ENCODE results near the gene PRCC.

PRCC gene

DNA sequence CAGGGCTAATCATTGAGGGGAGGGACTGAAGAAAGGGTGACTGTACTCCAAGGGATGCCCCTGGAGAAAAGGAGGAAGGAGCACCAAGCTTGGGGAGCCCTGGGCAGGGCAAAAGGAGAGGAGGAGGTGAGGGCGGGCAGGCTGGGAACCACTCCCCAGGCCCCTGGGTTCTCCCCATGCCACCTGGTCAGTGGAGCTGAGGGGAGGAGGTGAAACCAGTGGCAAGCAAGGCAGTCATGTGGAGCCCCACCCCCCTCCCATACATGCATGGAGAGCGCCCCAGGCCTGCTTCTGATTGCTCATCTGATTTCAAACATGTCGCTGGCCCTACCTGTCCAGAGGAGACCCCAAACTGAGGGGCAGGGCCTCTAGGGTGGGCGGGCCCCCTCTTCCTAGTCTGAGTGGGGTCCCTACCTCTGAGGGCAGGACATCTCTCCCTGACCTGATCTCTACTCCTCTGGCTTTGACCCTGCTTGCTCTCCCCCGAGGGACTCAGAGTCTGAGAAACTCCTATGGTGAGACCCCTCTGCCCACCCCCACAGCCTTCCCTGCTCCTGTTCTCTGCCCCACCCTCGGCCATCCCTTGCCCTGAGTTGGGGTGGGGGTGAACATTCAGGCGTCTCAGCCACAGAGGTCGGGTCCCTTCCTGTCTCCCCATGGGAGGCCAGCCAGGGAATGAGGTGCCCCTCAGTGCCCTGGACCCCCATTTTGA is 73.0 kb downstream of the PRCC start:
- TF ChIP-seq, protein P1, sequence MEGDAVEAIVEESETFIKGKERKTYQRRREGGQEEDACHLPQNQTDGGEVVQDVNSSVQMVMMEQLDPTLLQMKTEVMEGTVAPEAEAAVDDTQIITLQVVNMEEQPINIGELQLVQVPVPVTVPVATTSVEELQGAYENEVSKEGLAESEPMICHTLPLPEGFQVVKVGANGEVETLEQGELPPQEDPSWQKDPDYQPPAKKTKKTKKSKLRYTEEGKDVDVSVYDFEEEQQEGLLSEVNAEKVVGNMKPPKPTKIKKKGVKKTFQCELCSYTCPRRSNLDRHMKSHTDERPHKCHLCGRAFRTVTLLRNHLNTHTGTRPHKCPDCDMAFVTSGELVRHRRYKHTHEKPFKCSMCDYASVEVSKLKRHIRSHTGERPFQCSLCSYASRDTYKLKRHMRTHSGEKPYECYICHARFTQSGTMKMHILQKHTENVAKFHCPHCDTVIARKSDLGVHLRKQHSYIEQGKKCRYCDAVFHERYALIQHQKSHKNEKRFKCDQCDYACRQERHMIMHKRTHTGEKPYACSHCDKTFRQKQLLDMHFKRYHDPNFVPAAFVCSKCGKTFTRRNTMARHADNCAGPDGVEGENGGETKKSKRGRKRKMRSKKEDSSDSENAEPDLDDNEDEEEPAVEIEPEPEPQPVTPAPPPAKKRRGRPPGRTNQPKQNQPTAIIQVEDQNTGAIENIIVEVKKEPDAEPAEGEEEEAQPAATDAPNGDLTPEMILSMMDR (IDR thresholded peaks at IDR 0.05; ENCODE audit: insufficient read depth, missing control alignments): no peak
- DNase-seq (ENCODE audit: insufficient read length, low spot score) (no peak), FAIRE-seq (no peak)

GRCh38 chr1:156840898-156841279 is 73.6 kb downstream of the PRCC start:
- TF ChIP-seq, protein P1 (IDR thresholded peaks at IDR 0.05; ENCODE audit: insufficient read depth, missing control alignments): no peak
- FAIRE-seq: no peak
- no peak for DNase-seq (ENCODE audit: insufficient read length, low spot score)

DNA sequence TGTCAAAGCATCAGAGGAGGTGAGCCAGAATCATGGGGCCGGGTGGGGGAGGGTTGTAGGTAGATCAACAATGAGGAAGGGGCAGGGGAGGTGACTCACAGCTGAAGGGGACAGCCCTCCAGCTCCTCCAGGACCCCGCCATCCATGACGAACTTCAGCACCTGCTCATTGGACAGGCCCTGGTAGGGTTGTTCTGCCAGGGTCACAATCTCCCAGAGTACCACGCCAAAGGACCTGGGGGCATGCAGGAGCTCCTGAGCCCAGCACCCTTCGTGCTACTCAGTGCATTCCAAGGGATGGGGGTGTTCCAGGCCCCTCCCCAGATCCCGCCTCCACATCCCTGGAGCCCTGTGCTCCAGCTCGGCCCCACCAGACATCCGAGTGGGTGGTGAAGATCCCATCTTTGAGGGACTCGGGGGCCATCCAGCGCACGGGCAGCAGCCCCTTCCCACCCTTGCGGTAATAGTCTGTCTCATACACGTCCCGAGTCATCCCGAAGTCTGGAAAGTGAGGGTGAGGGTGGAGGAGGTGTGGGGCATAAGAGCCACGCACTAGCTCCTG is 74.0 kb downstream of the PRCC start:
- FAIRE-seq: no peak
- no peak for DNase-seq (ENCODE audit: insufficient read length, low spot score)
- TF ChIP-seq, protein P1 (IDR thresholded peaks at IDR 0.05; ENCODE audit: insufficient read depth, missing control alignments): no peak

GRCh38 chr1:156842618-156843300 is 75.4 kb downstream of the PRCC start:
- TF ChIP-seq, protein P1 (IDR thresholded peaks at IDR 0.05; ENCODE audit: insufficient read depth, missing control alignments): no peak
- no peak for FAIRE-seq
- no peak for DNase-seq (ENCODE audit: insufficient read length, low spot score)

DNA sequence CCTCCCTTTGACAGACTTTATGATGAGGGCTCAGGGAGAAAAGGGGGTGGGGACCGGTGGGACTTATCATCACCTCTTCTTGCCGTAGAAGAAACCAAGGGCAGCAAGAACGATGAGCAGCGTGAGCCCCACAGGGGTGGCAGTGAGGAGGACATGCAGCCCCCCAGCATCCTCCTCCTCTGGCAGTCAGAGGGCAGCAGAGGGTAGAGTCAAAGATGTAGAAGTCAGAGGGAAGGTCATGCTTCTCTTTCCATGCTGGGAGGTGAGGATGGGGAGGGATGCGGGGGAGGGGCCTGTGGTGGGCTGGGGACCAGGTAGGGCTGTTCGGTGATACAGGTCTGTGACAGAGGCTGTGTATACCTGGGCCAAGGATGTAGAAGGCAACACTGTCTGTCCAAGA is 76.8 kb downstream of the PRCC start:
- FAIRE-seq: no peak
- TF ChIP-seq, protein P1 (IDR thresholded peaks at IDR 0.05; ENCODE audit: insufficient read depth, missing control alignments): no peak

DNA sequence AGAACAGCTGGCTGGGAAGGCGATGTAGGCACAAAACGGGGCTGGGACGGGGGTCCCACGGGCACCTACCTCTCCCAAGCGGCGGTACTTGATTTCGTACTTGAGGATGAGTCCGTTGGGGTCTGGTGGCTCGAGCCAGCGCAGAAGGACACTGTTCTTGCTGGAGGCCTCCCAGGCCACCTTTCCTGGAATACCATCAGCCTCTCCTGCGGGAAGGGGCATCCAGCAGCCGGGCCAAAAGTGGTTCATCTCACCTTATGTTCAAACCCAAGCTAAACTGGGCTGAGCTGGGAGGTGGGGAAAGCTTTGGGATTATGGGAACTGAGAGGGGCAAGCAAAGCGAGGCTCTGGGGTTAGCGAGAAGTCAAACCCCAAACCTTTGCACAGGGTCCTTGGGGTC is 77.3 kb downstream of the PRCC start:
- FAIRE-seq (no peak), DNase-seq (ENCODE audit: insufficient read length, low spot score) (no peak)
- TF ChIP-seq, protein P1 (IDR thresholded peaks at IDR 0.05; ENCODE audit: insufficient read depth, missing control alignments): no peak

More for the DNA sequence above, 76.8 kb downstream of the PRCC start:
- DNase-seq (ENCODE audit: insufficient read length, low spot score): no peak

Data from D721Med (cell line).